GM12891 (cell line): Measurements from ENCODE around the gene AFAP1L1.

ENCODE experiments used
- POLR2A ChIP-seq: IDR thresholded peaks from 2 replicates; pipeline ENCODE4 v1.6.1; 2011; ENCODE audit warnings: low read depth, low read length, control low read depth
- POLR2AphosphoS5 ChIP-seq: IDR thresholded peaks from 2 replicates; pipeline ENCODE4 v1.6.1; 2011; ENCODE audit warnings: low read depth, low read length, control low read depth
- TAF1 ChIP-seq: IDR thresholded peaks from 2 replicates; pipeline ENCODE4 v1.6.1; 2011; ENCODE audit warnings: low read depth, low read length, control low read depth

GRCh38 chr5:149289301-149289700 is 17.6 kb downstream of the AFAP1L1 start:
- no peak for TF ChIP-seq POLR2AphosphoS5
- no peak for TF ChIP-seq POLR2A
- no peak for TF ChIP-seq TAF1
